GDM1 (cell line): ENCODE data around the gene MARCHF6.
"Not testable (repeated sequence)": the region's sequence is repeated elsewhere in the genome, so short reads cannot be mapped to it uniquely, and the experiment has no call there.

Experiments used
- DNase-seq: peaks from one replicate; lab custom pipeline; 2025; lab: John Stamatoyannopoulos, UW

MARCHF6 gene

GRCh38 chr5:10323588-10324488 lies 29.7 kb upstream of the MARCHF6 start:
- DNase-seq: no peak

- DNase-seq: no peak
Observed at GRCh38 chr5:10324518-10325370, 28.8 kb upstream of the MARCHF6 start.

- DNase-seq: no peak
Observed at GRCh38 chr5:10328323-10328722, 25.2 kb upstream of the MARCHF6 start.

- DNase-seq: no peak
Observed at GRCh38 chr5:10329446-10329819, 24.1 kb upstream of the MARCHF6 start.

- DNase-seq: no peak
Observed at GRCh38 chr5:10329820-10330481, 23.5 kb upstream of the MARCHF6 start.

GRCh38 chr5:10330511-10331230 lies 22.8 kb upstream of the MARCHF6 start:
- DNase-seq: no peak

- no peak for DNase-seq
Observed at GRCh38 chr5:10331341-10331796, 22.1 kb upstream of the MARCHF6 start.

- DNase-seq: no peak
Observed at GRCh38 chr5:10332301-10332700, 21.2 kb upstream of the MARCHF6 start.

GRCh38 chr5:10333154-10334006 lies 20.1 kb upstream of the MARCHF6 start:
- DNase-seq: no peak

GRCh38 chr5:10334831-10335230 lies 18.7 kb upstream of the MARCHF6 start:
- DNase-seq: no peak

GRCh38 chr5:10335711-10336470 lies 17.6 kb upstream of the MARCHF6 start:
- no peak for DNase-seq

GRCh38 chr5:10337107-10337506 lies 16.4 kb upstream of the MARCHF6 start:
- DNase-seq: no peak

GRCh38 chr5:10337986-10338385 lies 15.5 kb upstream of the MARCHF6 start:
- DNase-seq: no peak

GRCh38 chr5:10338686-10339057 lies 14.8 kb upstream of the MARCHF6 start:
- DNase-seq: no peak

- DNase-seq: no peak
Observed at GRCh38 chr5:10339058-10339811, 14.3 kb upstream of the MARCHF6 start.

GRCh38 chr5:10339958-10340357 lies 13.5 kb upstream of the MARCHF6 start:
- DNase-seq: no peak

- no peak for DNase-seq
Observed at GRCh38 chr5:10343486-10343885, 10.0 kb upstream of the MARCHF6 start.

- not testable (repeated sequence) for DNase-seq
Observed at GRCh38 chr5:10344461-10345106, 8.9 kb upstream of the MARCHF6 start.

- DNase-seq: no peak
Observed at GRCh38 chr5:10348258-10348657, 5.2 kb upstream of the MARCHF6 start.
